Esophagus squamous epithelium (tissue), 4 donors: ENCODE measurements around the gene C2orf42.

Experiments used
- POLR2A ChIP-seq, 4 donors: fragments of 450-650 bp; IDR thresholded peaks; one replicate each; pipeline ENCODE4 v1.6.1; 2017; ENCODE audit warnings: antibody characterized with exemption in 4 of 4, mild to moderate bottlenecking in 4 of 4, moderate library complexity in 3 of 4
- TF ChIP-seq, protein P1 (sequence below), 6 experiments: fragments of 450-650 bp in 4 of 6; fragments of 200-600 bp in 2 of 6; sonication (generic) in 2 of 6; IDR thresholded peaks; one replicate each; pipeline ENCODE4 v1.5.1; 2016 to 2019; ENCODE audit warnings: antibody characterized with exemption in 6 of 6, mild to moderate bottlenecking in 4 of 6, moderate library complexity in 4 of 6

DNA sequence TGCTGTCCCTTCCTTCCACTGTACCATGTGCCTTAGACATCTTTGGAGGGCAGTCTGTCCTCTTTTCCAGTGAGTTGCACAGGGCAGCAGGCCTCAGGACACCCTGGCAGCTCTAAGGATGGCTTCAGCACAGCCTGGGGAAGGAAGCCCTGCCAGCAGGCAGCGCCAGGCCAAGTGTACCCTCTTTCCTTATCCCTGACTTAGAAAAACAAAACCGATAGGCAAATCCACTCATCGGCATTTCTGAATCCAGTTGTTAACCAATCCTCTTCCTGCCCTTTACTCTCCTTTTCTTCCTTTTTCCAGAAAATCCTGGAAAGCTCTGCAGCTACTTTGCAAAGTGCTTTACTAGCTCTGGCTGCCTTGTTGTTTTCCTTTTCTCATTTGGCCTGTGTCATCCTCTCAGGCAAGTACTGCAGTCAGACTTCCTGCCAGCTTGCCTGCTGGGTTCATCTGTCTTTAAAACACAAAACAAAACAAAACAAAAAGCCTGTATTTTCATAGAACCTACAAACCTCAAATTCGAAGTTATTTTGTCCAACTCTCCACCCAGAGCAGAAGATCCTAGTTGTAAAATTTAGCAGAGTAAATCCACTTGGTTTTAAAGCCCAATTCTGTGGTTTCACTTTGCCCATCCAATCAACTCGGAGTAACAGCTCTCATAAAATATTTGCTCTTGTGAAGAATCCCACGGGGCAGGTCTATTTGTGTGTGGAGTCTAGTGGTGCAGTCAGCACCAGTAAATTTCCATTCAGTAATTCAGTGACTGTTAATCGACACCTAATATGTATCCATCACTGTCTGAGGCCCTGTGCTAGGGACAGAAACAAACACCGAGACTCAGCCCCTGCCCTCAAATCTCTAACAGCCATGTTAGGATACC is 58.3 kb downstream of the C2orf42 start:
- TF ChIP-seq, protein P1, sequence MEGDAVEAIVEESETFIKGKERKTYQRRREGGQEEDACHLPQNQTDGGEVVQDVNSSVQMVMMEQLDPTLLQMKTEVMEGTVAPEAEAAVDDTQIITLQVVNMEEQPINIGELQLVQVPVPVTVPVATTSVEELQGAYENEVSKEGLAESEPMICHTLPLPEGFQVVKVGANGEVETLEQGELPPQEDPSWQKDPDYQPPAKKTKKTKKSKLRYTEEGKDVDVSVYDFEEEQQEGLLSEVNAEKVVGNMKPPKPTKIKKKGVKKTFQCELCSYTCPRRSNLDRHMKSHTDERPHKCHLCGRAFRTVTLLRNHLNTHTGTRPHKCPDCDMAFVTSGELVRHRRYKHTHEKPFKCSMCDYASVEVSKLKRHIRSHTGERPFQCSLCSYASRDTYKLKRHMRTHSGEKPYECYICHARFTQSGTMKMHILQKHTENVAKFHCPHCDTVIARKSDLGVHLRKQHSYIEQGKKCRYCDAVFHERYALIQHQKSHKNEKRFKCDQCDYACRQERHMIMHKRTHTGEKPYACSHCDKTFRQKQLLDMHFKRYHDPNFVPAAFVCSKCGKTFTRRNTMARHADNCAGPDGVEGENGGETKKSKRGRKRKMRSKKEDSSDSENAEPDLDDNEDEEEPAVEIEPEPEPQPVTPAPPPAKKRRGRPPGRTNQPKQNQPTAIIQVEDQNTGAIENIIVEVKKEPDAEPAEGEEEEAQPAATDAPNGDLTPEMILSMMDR (IDR thresholded peaks at IDR 0.05): no peak
- peak in 2 of 4 donors; percentile 27 to 49 for TF ChIP-seq POLR2A (IDR thresholded peaks at IDR 0.05)
